HG02678 (cell line): Measurements from ENCODE around the gene B3GALT6.
A peak's percentile ranks its signal among the peaks of the same experiment; 100 is the strongest.

Source experiments
- ATAC-seq: cut with Tn5 transposase; IDR thresholded peaks from one replicate; pipeline ENCODE4 v1.9.1; 2021; ENCODE audit warnings: mild to moderate bottlenecking, moderate library complexity; ENCODE audit not compliant: unreplicated experiment

B3GALT6 gene

GRCh38 chr1:1259951-1260600, 28.0 kb downstream of the B3GALT6 start:
- ATAC-seq: no peak

GRCh38 chr1:1260843-1261560, 29.0 kb downstream of the B3GALT6 start:
- no peak for ATAC-seq

DNA sequence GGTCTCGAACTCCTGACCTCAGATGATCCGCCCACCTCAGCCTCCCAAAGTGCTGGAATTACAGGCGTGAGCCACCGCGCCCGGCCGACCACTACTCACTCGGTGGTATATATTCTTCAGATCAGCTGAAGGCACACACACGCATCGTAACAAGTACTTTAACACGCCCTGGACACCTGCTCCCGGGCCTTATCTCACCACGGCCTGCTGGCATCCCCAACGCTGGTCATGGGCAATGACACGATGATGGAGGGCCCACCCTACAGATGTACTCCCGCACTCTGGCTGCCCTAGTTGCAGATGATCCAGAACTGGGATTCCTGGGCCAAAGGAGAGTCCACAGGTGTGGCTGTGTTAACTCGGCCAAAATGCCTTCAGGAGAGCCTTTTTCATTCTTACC, 30.0 kb downstream of the B3GALT6 start:
- ATAC-seq: no peak

- ATAC-seq: no peak
These were observed 30.7 kb downstream of the B3GALT6 start for GRCh38 chr1:1262758-1263157.

DNA sequence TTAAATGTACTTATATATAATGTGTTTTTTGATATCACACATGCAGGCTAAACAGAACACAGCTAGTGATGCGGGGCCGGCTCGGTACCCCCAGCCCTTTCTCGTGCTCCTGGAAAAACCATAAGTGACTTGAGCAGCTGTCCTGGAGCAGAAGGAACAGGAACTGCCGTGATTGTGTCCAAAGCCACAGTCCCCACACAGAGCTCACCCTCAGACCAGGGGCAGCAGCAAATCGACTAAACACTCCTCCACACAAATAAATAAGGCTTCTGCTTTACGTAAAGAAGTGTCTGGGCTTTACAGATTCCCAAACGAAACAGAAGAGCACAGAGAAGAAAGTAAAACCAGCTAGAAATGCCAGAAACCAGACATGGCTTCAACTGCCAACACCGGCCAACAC, 32.0 kb downstream of the B3GALT6 start:
- ATAC-seq: no peak

DNA sequence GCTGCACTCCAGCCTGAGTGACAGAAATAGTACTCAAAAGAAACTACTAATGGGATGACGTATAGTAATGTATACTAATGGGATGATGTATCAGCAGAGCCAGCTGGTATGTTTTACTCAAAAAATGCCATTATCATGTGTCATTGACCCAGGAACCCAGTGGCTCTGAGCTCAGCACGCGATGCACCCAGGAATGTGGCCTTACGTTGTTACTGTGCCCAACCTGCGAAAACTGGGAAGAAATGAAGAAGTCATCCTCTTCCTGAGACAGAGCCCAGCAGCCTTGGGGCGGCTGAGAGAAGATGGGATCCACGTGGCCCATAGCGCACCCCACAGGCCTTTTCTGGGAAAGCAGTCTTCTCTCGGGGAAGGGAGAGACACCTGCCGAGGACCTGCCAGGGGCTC, 32.8 kb downstream of the B3GALT6 start:
- ATAC-seq: no peak

DNA sequence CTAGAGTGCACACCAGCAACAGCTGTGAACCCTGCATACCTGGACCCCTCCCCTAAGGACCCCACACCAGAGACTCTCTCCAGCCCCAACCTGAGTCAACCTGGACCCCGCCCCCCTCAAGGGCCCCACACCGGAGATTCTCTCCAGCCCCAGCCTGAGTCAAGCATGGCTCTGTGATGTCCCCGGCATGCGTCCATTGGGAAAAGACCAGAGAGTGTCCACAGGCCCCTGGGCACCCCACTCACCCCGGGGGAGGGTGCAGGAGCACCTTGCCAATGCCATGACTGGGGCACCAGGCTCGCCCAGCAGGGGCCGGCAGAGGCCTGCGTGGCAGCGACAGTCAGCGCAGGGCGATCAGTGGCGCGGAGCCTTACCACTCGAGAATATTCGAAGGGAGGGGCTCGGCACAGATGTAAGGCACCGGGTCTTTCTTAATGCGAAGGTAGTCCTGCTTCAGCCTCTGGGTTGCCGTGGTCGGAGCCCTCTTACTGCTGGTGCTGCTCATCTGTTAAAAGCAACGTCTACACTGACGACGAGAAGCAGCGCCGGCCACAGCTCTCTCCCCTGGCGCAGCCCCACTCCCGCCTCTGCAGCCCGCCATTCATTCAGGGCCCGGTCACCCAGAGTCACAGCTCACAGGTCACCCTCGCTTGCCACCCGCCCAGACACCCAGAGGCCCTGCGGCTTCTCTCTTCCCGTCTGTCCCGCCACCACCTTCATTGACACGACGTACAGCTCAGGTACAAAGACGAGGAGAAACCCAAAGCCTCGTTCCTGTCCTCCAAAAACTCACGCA, 35.6 kb downstream of the B3GALT6 start:
- ATAC-seq: no peak

DNA sequence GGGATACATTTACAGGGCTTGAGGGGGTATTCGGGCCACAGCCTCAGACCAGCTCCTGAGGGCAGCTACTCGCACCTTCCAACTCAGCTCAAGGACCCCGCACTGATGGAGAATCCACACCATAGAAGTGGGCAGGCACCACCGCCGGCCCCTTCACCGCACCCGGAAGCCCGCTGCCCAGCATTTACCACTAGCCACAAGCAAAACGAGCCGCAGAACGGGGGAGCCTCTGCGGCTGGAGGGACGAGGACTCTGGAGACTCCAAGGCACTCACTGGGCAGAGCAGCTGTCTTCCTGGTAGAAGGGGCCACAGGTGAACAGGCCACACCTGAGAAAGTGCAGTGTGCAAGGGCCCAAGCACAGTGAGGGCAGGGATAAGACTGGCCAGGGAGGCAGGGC, 36.2 kb downstream of the B3GALT6 start:
- no peak for ATAC-seq

DNA sequence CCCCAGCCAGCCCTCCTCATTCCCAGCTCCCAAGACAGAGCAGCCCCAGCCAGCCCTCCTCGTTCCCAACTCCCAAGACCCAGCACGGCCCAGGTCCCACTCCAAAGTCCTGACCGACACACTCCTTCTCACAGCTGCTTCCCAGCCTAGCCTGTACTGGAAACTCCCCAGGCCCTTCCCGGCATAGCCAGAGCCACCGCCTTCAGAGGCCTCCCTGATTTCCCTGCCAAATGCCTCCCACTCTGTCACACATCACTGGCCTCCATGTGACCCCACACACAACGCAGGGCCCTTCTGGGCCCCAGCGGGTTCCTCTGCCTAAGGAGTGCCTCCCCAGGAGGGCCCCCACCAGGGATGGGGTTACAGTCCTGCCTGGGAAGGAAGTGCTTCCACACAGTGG, 38.8 kb downstream of the B3GALT6 start:
- ATAC-seq: no peak

DNA sequence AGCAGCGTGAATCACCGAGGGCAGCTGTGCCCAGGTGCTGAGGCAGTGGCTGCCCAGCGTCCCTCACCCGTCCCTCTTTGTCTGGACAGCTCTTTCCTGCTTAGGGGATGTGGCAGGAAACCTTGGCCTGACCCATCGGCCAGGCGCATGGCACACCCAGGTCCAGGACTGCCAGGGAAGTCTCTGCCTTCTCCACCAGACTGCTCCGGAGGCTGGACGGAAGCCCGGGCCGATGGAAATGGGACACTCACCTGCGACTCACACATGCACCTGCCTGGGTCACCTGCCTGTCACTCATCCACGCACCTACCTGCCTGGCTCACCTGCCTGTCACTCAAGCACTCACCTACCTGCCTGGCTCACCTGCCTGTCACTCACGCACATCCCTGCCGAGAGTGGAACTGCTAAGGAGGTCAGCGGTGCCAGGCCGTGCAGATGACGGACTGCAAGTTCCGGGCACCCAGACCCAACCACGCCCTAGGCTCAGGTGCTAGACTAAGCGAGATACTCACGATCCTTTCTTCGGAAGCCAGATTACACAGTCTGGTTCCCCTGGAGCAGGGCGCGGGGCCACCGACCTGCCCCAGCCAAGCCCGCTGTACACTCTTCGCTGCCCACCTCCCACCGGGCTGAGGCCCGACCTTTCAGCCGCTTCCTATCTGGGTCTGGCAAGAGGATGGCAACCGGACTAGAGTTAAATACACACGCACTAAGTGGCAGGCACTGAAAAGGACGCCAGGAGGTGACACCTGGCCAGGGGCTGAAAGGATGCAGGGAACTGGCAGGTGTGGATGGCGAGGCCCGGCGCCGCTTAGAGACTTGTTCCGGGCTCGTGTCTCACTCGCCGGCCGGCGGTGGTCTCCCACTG, 40.5 kb downstream of the B3GALT6 start:
- no peak for ATAC-seq

GRCh38 chr1:1273209-1273511, 41.1 kb downstream of the B3GALT6 start:
- peak; percentile 16 for ATAC-seq

GRCh38 chr1:1273512-1274298, 41.7 kb downstream of the B3GALT6 start, which contains the start of gene UBE2J2:
Gene UBE2J2, minus strand, starts transcription at chr1:1273854. Its CDS starts 5,862 bp downstream, at chr1:1267992.
- ATAC-seq: peak; percentile 92

DNA sequence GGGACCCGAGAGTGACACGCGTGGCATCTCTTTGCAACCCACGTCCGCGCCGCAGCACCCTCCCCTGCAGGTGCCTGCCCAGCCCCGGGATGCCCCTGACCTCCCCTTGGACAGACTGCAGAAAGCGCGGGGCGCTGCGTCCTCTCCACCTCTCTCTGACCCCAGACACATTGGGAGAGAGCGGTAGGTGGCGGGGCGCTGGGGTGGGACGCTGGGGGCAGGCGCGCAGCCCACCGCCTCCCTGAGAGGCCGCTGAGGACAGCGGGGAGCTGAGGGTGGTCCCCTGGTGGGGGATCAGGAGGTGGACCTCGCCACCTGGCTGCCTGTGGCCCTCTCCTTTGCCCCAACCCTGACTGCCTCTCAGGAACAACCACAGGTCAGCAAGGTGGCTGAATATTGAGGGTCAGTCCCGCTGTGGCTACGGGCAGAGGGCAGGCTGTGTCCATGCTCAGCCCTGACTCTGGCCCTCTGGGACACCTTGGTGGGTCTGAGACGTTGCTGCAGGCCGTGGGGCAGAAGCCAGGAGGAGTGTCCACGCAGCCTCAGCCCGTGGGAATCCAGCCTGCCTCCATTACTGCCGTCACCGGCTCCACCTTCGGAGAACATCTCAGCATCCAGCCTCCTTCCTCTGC, 42.4 kb downstream of the B3GALT6 start:
- ATAC-seq: no peak

GRCh38 chr1:1274931-1275431, 42.9 kb downstream of the B3GALT6 start:
- ATAC-seq: no peak

DNA sequence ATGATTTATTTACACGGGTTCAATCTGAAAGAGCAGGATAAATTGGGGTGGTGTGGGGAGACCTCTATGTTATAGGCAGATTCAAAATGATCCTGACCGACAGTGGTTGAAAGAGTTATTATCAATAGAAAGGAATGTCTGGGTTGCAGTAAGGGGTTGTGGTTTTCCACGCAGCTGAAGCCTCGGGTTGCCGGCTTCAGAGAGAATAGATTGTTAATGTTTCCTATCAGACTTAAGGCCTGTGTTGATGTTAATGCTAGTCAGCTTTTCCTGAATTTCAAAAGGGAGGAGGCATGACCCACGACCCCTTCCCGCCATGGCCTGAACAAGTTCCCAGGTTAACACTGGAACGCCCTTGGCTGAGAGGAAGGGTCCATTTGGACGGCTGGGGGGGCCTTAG, 43.8 kb downstream of the B3GALT6 start:
- no peak for ATAC-seq

GRCh38 chr1:1278620-1279019, 46.6 kb downstream of the B3GALT6 start:
- no peak for ATAC-seq

- ATAC-seq: no peak
These were observed 47.0 kb downstream of the B3GALT6 start for GRCh38 chr1:1279028-1279427.

GRCh38 chr1:1280782-1281481, 48.9 kb downstream of the B3GALT6 start:
- no peak for ATAC-seq
